Measurements from ENCODE around the gene RNASEL. TPM values are rescaled to one million over a fixed set of nuclear protein-coding genes. Genes with fewer than 3 reads are reported as not detected.

The RNASEL gene
- total RNA-seq, 2 experiments from 2014 or later = 3.7 TPM

DNA sequence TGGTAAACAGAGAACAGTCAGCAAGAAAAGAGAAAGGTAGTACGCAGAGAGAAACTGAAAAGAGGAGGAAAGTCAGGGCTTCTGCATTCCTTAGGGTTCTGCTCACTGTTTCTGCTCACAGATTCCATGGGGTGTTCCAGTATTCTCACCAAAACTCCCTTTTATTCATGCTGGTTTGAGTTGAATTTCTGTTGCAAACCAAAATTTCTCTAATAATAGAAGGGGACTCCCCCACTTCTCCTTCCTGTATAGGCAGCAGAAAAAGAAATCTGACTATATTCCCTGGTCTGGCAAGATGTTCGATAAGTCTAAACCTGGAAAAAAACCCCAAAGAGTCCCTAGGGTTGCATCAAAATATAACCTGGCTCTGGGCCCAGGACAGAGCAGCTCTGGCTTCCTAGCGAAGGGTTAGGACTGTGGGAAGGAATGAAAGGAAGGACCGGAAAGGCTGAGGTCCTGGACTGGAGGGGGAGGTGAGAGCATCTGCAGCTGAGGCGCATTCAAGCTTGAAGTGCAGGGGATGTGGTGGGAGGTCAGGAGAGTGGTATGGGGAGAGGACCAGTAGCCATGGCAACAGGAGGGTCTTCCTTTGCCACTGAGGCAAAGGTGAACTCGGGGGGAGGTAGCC lies 34.0 kb upstream of the RNASEL start:
- TF ChIP-seq CTCF (IDR thresholded peaks at IDR 0.05) = no peak
- H3K9me3 Mint-ChIP-seq = peaks cover 6% of the 10 kb centered on the region

GRCh38 chr1:182621906-182622305 lies 32.9 kb upstream of the RNASEL start:
- Mint-ChIP-seq H3K27ac (no peak overlapping the region), H3K4me1 (ENCODE audit: low read depth) (peaks cover 88% of the 10 kb centered on the region), H3K27me3 (peaks cover 11% of the 10 kb centered on the region), H3K36me3 (ENCODE audit: low read depth) (peaks cover 5% of the 10 kb centered on the region), H3K9me3 (peaks cover 6% of the 10 kb centered on the region), H3K4me3 (no peak overlapping the region)
- ATAC-seq (no peak), DNase-seq (no peak)
- no peak for TF ChIP-seq CTCF (IDR thresholded peaks at IDR 0.05)
- CTCF ChIA-PET = interaction anchor here (2.2 kb wide), 1 partner anchor 160 kb away, joined by 8 read pairs; no protein-coding TSS in a partner anchor
- POLR2A ChIA-PET = interaction anchor here (1.5 kb wide), 1 partner anchor 21 kb away, joined by 6 read pairs; no protein-coding TSS in a partner anchor
- intact Hi-C loops (cut with micrococcal nuclease) = no loop called here

More for the DNA sequence above, 34.0 kb upstream of the RNASEL start:
- DNase-seq (no peak), ATAC-seq (no peak)
- Mint-ChIP-seq H3K36me3 (ENCODE audit: low read depth) (peaks cover 5% of the 10 kb centered on the region), H3K4me3 (no peak overlapping the region), H3K27ac (no peak overlapping the region), H3K4me1 (ENCODE audit: low read depth) (peaks cover 79% of the 10 kb centered on the region), H3K27me3 (peaks cover 16% of the 10 kb centered on the region)
- intact Hi-C loops (cut with micrococcal nuclease) = no loop called here
- CTCF ChIA-PET = interaction anchor here (1.7 to 3.3 kb wide), 2 partner anchors 25 to 27 kb away, joined by 6 to 13 read pairs; no protein-coding TSS in a partner anchor
- POLR2A ChIA-PET = interaction anchor here (1.1 to 7.9 kb wide), 3 partner anchors 8 to 20 kb away, joined by 3 to 68 read pairs (median 8); no protein-coding TSS in a partner anchor

DNA sequence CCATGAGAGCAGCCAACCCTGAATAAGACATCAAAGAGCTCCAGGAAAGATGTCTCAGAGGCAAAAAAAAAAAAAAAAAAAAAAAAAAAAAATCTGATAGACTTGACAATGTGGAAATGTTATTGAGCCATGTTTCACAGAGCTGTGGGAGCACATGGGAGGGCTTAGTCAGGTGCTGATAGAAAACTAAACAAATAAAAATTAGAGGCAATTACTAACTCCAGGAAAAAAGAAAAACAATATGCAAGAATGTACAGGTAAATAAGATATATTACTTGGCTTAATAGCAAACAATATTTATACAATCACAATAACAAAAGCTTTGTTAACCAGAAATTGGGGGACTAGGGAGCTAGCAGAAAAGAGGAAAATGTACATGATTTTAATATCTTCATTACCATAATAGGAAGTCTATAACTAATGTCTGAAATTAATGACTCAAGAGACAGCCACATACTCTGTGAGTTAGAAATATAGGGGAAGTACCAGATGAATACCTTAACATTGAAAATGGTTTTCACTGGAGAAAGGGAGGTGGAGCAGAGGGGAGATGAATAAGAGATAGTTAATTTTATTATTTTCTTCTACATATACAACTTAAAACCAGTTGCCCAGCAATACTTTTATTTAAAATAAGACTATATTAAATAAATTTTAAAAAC lies 32.0 kb upstream of the RNASEL start:
- Mint-ChIP-seq H3K4me3 (no peak overlapping the region), H3K4me1 (ENCODE audit: low read depth) (peaks cover 88% of the 10 kb centered on the region), H3K27ac (peak overlapping the region; percentile 52), H3K27me3 (peaks cover 10% of the 10 kb centered on the region), H3K9me3 (peaks cover 6% of the 10 kb centered on the region), H3K36me3 (ENCODE audit: low read depth) (peaks cover 7% of the 10 kb centered on the region)
- ChIA-PET POLR2A (interaction anchor here (0.7 to 1.5 kb wide), 3 partner anchors 9 to 20 kb away, joined by 3 to 6 read pairs (median 3); partner anchors contain the start of gene RGS16), CTCF (interaction anchor here (0.8 to 2.2 kb wide), 7 partner anchors 8 to 161 kb away, joined by 3 to 10 read pairs (median 7); no protein-coding TSS in a partner anchor)
- no peak for TF ChIP-seq CTCF (IDR thresholded peaks at IDR 0.05)
- peak; percentile 55 for ATAC-seq
- DNase-seq = no peak
- intact Hi-C loops (cut with micrococcal nuclease) = no loop called here

DNA sequence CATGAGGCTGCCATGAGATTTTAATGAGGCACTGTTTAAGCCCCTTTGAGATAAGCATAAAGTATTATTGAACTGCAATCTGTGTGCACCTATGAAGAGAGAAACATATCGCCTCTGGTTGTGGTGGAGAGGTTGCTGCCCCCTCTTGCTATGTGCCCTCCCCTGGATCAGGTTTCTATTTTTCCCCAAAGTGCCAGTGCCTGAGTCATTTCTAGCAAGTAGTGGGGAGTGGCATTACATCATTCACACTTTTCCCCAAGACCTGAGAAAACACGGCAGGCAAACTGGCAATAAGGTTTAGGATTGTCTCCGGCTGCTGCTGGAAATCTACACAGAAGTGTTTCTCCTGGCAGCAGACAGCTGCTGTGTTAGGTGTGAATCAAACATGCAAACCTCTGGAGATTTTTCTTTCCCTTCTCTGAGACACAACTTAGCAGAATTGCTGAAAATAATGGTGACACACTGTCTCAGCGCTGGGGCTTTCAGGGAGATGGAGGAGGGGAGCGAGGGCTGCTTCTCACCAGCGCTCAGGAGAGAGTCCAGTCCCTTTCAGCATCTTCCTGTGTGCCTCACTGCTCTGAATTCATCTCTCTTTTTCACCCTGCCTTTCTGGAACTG lies 28.8 kb upstream of the RNASEL start:
- DNase-seq (peak; percentile 56), ATAC-seq (peak; percentile 7)
- CTCF ChIA-PET = interaction anchor here (1.5 to 7.5 kb wide), 3 partner anchors 11 to 17 kb away, joined by 5 to 53 read pairs (median 13); no protein-coding TSS in a partner anchor
- intact Hi-C loops (cut with micrococcal nuclease) = loop anchor here (5.0 kb wide), 1 partner anchor 94 kb away; no protein-coding TSS in a partner anchor
- peaks cover 6% of the 10 kb centered on the region for H3K9me3 Mint-ChIP-seq
- peaks cover 77% of the 10 kb centered on the region for H3K4me1 Mint-ChIP-seq (ENCODE audit: low read depth)
- H3K27me3 Mint-ChIP-seq = peaks cover 24% of the 10 kb centered on the region
- TF ChIP-seq CTCF (IDR thresholded peaks at IDR 0.05) = no peak
- POLR2A ChIA-PET = interaction anchor here (1.0 to 4.1 kb wide), 3 partner anchors 11 to 19 kb away, joined by 3 to 25 read pairs (median 3); no protein-coding TSS in a partner anchor
- H3K27ac Mint-ChIP-seq = peak overlapping the region; percentile 89
- H3K36me3 Mint-ChIP-seq (ENCODE audit: low read depth) = peaks cover 7% of the 10 kb centered on the region
- peak overlapping the region; percentile 2 for H3K4me3 Mint-ChIP-seq
